ENCODE results near the gene TJP1. TPM values are rescaled to one million over a fixed set of nuclear protein-coding genes. Genes with fewer than 3 reads are reported as not detected.
"Not testable (repeated sequence)": the region's sequence is repeated elsewhere in the genome, so short reads cannot be mapped to it uniquely, and the experiment has no call there.

TJP1 gene
- total RNA-seq, 1 donor, result 86.9 TPM

DNA sequence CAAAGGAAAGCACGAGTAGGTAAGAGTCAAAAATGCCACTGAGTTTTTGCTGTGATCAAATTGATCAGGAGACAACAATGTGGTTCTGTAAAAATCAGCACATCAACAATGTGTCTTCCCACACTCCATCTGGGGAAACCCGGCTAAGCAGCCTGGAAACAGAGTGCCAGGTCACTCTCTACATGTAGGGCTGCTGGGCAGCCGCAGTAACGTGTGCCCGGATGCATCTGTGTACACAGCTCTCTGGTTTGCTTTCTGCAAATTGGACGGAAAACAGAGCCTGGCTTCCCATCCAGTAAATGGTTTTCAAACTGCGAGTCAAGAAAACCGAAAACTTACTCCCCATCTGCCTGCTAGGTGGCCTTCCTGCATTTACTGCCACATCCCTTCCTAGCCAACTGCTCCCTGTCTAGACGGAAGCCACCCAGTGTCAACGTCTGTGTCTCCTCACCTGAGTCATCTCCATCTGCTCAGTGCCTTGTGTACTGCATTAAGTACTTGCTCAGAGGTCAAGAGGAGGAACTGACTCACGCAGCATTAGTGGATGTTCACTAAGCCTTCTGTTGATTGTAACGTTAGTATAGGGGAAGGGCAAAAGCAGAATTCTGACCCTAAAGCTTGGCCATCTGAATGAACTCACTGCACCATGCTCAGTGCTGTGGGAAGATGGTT, 124.1 kb downstream of the TJP1 start:
- Histone ChIP-seq H3K36me3 (ENCODE audit: insufficient read depth, low read length) (peaks cover 30% of the 10 kb centered on the region), H3K9me3 (ENCODE audit: low read depth, low read length) (no peaks in the 10 kb centered on the region), H3K4me1 (ENCODE audit: insufficient read depth, low read length) (peaks cover 7% of the 10 kb centered on the region), H3K27ac (ENCODE audit: low read depth, low read length) (no peak overlapping the region), H3K79me2 (ENCODE audit: insufficient read depth, low read length) (no peaks in the 10 kb centered on the region), H2AFZ (ENCODE audit: low read length) (no peak overlapping the region), H3K4me2 (ENCODE audit: insufficient read depth, low read length) (no peak overlapping the region), H3K27me3 (ENCODE audit: insufficient read depth, low read length) (no peaks in the 10 kb centered on the region), H4K20me1 (ENCODE audit: insufficient read depth, low read length) (no peaks in the 10 kb centered on the region), H3K4me3 (ENCODE audit: insufficient read depth, low read length) (no peak overlapping the region)
- DNase-seq (ENCODE audit: insufficient read length, low spot score, missing footprints), result no peak
- TF ChIP-seq, protein P1, sequence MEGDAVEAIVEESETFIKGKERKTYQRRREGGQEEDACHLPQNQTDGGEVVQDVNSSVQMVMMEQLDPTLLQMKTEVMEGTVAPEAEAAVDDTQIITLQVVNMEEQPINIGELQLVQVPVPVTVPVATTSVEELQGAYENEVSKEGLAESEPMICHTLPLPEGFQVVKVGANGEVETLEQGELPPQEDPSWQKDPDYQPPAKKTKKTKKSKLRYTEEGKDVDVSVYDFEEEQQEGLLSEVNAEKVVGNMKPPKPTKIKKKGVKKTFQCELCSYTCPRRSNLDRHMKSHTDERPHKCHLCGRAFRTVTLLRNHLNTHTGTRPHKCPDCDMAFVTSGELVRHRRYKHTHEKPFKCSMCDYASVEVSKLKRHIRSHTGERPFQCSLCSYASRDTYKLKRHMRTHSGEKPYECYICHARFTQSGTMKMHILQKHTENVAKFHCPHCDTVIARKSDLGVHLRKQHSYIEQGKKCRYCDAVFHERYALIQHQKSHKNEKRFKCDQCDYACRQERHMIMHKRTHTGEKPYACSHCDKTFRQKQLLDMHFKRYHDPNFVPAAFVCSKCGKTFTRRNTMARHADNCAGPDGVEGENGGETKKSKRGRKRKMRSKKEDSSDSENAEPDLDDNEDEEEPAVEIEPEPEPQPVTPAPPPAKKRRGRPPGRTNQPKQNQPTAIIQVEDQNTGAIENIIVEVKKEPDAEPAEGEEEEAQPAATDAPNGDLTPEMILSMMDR (IDR thresholded peaks at IDR 0.05; ENCODE audit: extremely low read depth, low read depth, low read length), result no peak

DNA sequence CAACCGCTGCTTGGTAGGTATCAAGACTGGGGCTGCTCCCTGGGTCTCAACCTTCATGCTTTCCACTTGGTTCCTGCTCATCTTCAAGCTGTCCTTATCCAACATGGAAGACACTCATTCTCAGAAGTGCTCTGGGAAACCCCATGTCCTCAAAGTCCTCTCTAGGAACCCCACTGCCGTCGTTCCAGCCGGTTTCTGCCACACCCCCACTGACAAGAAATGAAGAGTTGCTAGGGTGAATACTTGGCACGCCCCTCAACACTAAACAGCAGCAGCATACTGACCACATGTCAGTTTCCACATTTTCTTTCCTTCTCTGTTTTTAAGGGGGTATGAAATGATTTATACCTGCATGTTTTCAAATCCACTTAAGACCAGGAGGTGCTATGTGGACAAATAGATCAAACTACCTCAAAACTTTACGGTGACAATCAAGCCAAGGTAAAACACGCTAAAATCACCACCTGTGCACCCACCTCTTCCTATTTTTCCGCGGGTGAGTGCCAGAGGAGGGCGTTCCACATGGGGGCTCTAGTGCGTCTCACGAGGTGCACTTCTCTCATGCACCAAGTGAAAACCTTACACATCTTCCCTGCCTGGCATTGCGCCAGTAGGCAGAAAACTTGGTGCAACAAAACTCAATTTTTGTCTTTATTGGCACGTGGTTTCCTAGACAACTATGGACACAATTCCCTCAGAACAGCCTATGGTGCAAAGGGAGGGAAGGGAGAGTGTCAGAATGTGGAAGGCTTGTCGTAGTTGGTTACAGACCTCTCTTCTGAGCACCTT, 125.1 kb downstream of the TJP1 start:
- no peaks in the 10 kb centered on the region for H3K79me2 ChIP-seq (ENCODE audit: insufficient read depth, low read length)
- H3K4me3 ChIP-seq (ENCODE audit: insufficient read depth, low read length), result no peak overlapping the region
- H3K4me2 ChIP-seq (ENCODE audit: insufficient read depth, low read length), result no peak overlapping the region
- H3K27ac ChIP-seq (ENCODE audit: low read depth, low read length), result no peak overlapping the region
- H3K9me3 ChIP-seq (ENCODE audit: low read depth, low read length), result no peaks in the 10 kb centered on the region
- no peaks in the 10 kb centered on the region for H4K20me1 ChIP-seq (ENCODE audit: insufficient read depth, low read length)
- TF ChIP-seq, protein P1 (IDR thresholded peaks at IDR 0.05; ENCODE audit: extremely low read depth, low read depth, low read length), result no peak
- peaks cover 20% of the 10 kb centered on the region for H3K36me3 ChIP-seq (ENCODE audit: insufficient read depth, low read length)
- H3K27me3 ChIP-seq (ENCODE audit: insufficient read depth, low read length), result no peaks in the 10 kb centered on the region
- peaks cover 7% of the 10 kb centered on the region for H3K4me1 ChIP-seq (ENCODE audit: insufficient read depth, low read length)
- no peak for DNase-seq (ENCODE audit: insufficient read length, low spot score, missing footprints)
- no peak overlapping the region for H2AFZ ChIP-seq (ENCODE audit: low read length)

DNA sequence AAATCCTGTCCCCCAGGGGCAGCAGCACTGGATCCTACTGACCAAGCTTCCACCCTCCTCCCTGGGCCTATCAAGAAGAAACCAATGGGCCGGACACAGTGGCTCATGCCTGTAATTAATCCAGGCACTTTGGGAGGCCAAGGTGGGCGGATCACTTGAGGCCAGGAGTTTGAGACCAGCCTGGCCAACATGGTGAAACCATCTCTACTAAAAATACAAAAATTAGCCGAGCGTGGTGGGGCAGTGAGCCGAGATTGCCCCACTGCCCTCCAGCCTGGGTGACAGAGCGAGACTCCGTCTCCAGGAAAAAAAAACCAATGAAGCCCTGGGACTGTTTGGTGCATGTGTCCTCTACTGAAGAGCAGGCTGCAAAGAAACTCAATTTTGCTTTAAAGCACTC, 125.8 kb downstream of the TJP1 start:
- H3K27me3 ChIP-seq (ENCODE audit: insufficient read depth, low read length); DNase-seq (ENCODE audit: insufficient read length, low spot score, missing footprints); H3K79me2 ChIP-seq (ENCODE audit: insufficient read depth, low read length); H3K4me1 ChIP-seq (ENCODE audit: insufficient read depth, low read length); H3K9me3 ChIP-seq (ENCODE audit: low read depth, low read length); H3K4me3 ChIP-seq (ENCODE audit: insufficient read depth, low read length); H2AFZ ChIP-seq (ENCODE audit: low read length); H3K4me2 ChIP-seq (ENCODE audit: insufficient read depth, low read length); H3K27ac ChIP-seq (ENCODE audit: low read depth, low read length); H4K20me1 ChIP-seq (ENCODE audit: insufficient read depth, low read length): not testable (repeated sequence)
- H3K36me3 ChIP-seq (ENCODE audit: insufficient read depth, low read length), result peaks cover 18% of the 10 kb centered on the region

DNA sequence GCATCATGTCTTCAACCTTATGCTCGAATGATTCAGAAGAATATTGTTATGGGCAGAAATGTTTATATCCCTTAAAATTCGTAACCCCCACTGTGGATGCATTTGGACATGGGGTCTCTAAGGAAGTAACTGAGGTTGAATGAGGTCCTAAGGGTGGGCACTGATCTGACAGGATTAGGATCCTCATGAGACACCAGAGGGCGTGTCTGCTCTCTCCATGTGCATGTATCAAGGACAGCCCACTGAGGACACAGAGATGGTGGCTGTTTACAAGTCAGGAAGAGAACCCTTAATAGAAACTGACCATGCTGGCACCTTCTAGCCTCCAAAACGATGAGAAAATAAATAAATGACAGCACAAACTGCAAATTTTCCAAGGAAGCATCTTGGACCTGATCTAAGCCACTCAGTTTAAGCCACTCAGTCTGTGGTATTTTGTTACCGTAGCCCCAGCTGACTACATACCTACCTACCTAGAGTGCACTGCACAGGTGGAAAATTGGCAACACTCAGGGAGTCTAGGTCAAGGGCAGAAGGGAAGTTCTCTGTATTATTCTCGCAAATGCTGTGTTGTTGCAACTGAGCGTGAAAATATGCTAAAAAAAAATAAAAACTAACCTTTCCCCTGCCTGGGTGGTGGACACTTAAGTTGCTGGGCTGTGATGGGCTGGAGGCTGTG, 126.6 kb downstream of the TJP1 start:
- Histone ChIP-seq H3K4me2 (ENCODE audit: insufficient read depth, low read length) (no peak overlapping the region), H4K20me1 (ENCODE audit: insufficient read depth, low read length) (no peaks in the 10 kb centered on the region), H3K4me3 (ENCODE audit: insufficient read depth, low read length) (no peak overlapping the region), H2AFZ (ENCODE audit: low read length) (no peak overlapping the region), H3K4me1 (ENCODE audit: insufficient read depth, low read length) (peaks cover 11% of the 10 kb centered on the region), H3K9me3 (ENCODE audit: low read depth, low read length) (no peaks in the 10 kb centered on the region), H3K79me2 (ENCODE audit: insufficient read depth, low read length) (no peaks in the 10 kb centered on the region), H3K27ac (ENCODE audit: low read depth, low read length) (no peak overlapping the region), H3K27me3 (ENCODE audit: insufficient read depth, low read length) (no peaks in the 10 kb centered on the region), H3K36me3 (ENCODE audit: insufficient read depth, low read length) (peaks cover 10% of the 10 kb centered on the region)
- no peak for DNase-seq (ENCODE audit: insufficient read length, low spot score, missing footprints)
- TF ChIP-seq, protein P1 (IDR thresholded peaks at IDR 0.05; ENCODE audit: extremely low read depth, low read depth, low read length), result no peak

Data from osteoblast (primary cell).